Measurements from ENCODE around the gene UBA6. TPM values are rescaled to one million over a fixed set of nuclear protein-coding genes. Genes with fewer than 3 reads are reported as not detected.
A peak's percentile ranks its signal among the peaks of the same experiment; 100 is the strongest.

The UBA6 gene
- total RNA-seq, 1 experiment from 2014 or later = 72.2 TPM

DNA sequence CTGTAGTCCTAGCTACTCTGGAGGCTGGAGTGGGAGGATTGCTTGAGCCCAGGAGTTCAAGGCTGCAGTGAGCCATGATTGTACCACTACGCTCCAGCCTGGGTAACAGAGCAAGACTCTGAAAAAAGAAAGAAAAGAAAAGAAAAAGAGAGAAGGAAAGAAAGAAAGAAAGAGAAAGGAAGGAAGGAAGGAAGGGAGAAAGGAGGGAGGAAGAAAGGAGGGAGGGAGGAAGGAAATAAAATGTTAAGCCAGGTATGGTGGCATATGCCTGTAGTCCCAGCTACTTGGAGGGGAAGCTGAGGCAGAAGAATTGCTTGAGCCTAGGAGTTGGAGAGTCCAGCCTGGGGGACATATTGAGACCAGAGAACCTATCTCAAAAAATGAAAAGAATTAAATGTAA lies 130.4 kb downstream of the UBA6 start:
- Histone ChIP-seq H2BK5ac (ENCODE audit: insufficient read length, low read length) (no peak overlapping the region), H4K8ac (replicated peaks; ENCODE audit: insufficient read length, low read depth, low read length) (no peak overlapping the region), H3K9ac (ENCODE audit: extremely low read depth, insufficient read length, low read length) (no peak overlapping the region), H3K9me3 (ENCODE audit: control insufficient read depth, low read depth, low read length) (no peaks in the 10 kb centered on the region), H2BK120ac (ENCODE audit: low read depth, low read length, poor library complexity, severe bottlenecking) (no peak overlapping the region), H3K79me2 (ENCODE audit: insufficient read depth, low read length) (no peaks in the 10 kb centered on the region), H2AFZ (ENCODE audit: low read length) (no peak overlapping the region), H3K18ac (ENCODE audit: insufficient read length, low read depth, low read length) (no peak overlapping the region), H2BK15ac (ENCODE audit: low read depth, low read length) (no peak overlapping the region), H3K23ac (ENCODE audit: insufficient read length, low read depth, low read length) (no peak overlapping the region), H4K5ac (ENCODE audit: insufficient read length, low read depth, low read length) (no peak overlapping the region), H2BK12ac (ENCODE audit: insufficient read length, low read depth, low read length) (no peak overlapping the region), H4K20me1 (ENCODE audit: control insufficient read depth, insufficient read depth, insufficient read length) (no peaks in the 10 kb centered on the region), H3K4me1 (ENCODE audit: insufficient read depth, low read length) (no peaks in the 10 kb centered on the region), H3K4ac (ENCODE audit: low read depth, low read length) (no peak overlapping the region), H3K23me2 (ENCODE audit: insufficient read length, low read depth, low read length, poor library complexity, severe bottlenecking) (no peaks in the 10 kb centered on the region), H3K14ac (ENCODE audit: insufficient read depth, low read length) (no peak overlapping the region), H4K91ac (ENCODE audit: insufficient read length, low read depth, low read length) (no peak overlapping the region), H2BK20ac (ENCODE audit: low read depth, low read length, poor library complexity, severe bottlenecking) (no peak overlapping the region), H3K79me1 (ENCODE audit: insufficient read depth, low read depth, low read length, poor library complexity, severe bottlenecking) (no peaks in the 10 kb centered on the region), H3T11ph (ENCODE audit: low read length) (no peak overlapping the region), H3K27me3 (ENCODE audit: insufficient read depth, low read length) (no peaks in the 10 kb centered on the region), H2AK5ac (ENCODE audit: insufficient read length, low read length) (no peak overlapping the region), H3K56ac (ENCODE audit: insufficient read length, low read depth, low read length) (no peak overlapping the region), H3K4me2 (ENCODE audit: insufficient read depth, insufficient read length, low read length) (no peak overlapping the region), H3K27ac (ENCODE audit: insufficient read length, low read depth, low read length) (no peak overlapping the region)
- TF ChIP-seq, protein P1, sequence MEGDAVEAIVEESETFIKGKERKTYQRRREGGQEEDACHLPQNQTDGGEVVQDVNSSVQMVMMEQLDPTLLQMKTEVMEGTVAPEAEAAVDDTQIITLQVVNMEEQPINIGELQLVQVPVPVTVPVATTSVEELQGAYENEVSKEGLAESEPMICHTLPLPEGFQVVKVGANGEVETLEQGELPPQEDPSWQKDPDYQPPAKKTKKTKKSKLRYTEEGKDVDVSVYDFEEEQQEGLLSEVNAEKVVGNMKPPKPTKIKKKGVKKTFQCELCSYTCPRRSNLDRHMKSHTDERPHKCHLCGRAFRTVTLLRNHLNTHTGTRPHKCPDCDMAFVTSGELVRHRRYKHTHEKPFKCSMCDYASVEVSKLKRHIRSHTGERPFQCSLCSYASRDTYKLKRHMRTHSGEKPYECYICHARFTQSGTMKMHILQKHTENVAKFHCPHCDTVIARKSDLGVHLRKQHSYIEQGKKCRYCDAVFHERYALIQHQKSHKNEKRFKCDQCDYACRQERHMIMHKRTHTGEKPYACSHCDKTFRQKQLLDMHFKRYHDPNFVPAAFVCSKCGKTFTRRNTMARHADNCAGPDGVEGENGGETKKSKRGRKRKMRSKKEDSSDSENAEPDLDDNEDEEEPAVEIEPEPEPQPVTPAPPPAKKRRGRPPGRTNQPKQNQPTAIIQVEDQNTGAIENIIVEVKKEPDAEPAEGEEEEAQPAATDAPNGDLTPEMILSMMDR (conservative IDR thresholded peaks at IDR 0.05) = no peak
- WGBS (ENCODE audit: extremely low coverage, insufficient read length, low lambda C conversion rate) = no CpG with 5 or more reads among the region's 1 CpG
- no peak overlapping the region for H3K4me3 Mint-ChIP-seq
- no peaks in the 10 kb centered on the region for H3K9me3 Mint-ChIP-seq
- H3K36me3 Mint-ChIP-seq (ENCODE audit: insufficient read depth in 1 of 3, low read depth in 3 of 3) = no peaks in the 10 kb centered on the region
- no peak for DNase-seq
- peak overlapping the region in 1 of 3 experiments; percentile 97; a peak in 1 of 7 replicates for H3K27ac Mint-ChIP-seq
- H3K27me3 Mint-ChIP-seq (ENCODE audit: low read depth) = no peaks in the 10 kb centered on the region
- H3K4me1 Mint-ChIP-seq = peaks cover 4 to 5% of the 10 kb centered on the region in 2 experiments

Measured in H9 (cell line).